Uterus (tissue), 4 donors: ENCODE results near the gene CIITA. TPM values are rescaled to one million over a fixed set of nuclear protein-coding genes. Genes with fewer than 3 reads are reported as not detected.

Experiments used
- DNase-seq, 2 donors: peaks; one replicate each; pipeline ENCODE4 v3.0.0-alpha.2; 2019 to 2020
- H3K27ac ChIP-seq, 2 donors: fragments of 200-600 bp; sonication (generic); 1 replicate in 1 of 2; 2 replicates in 1 of 2; pipeline ENCODE4 v1.5.1; 2016 to 2018
- H3K27me3 ChIP-seq, 2 donors: fragments of 200-600 bp; sonication (generic); one replicate each; pipeline ENCODE4 v1.5.1; 2018 to 2019; ENCODE audit warnings: control low read depth in 1 of 2
- H3K36me3 ChIP-seq, 2 donors: fragments of 200-600 bp; sonication (generic); one replicate each; pipeline ENCODE4 v1.5.1; 2019; ENCODE audit warnings: control low read depth in 1 of 2
- H3K4me1 ChIP-seq, 2 donors: fragments of 200-600 bp; sonication (generic); one replicate each; pipeline ENCODE4 v1.5.1; 2018 to 2019; ENCODE audit warnings: control low read depth in 1 of 2
- H3K4me3 ChIP-seq, 2 donors: fragments of 200-600 bp; sonication (generic); 1 replicate in 1 of 2; 2 replicates in 1 of 2; pipeline ENCODE4 v1.5.1; 2018 to 2019; ENCODE audit warnings: mild to moderate bottlenecking in 1 of 2
- H3K9me3 ChIP-seq, 2 donors: fragments of 200-600 bp; sonication (generic); one replicate each; pipeline ENCODE4 v1.5.1; 2019; ENCODE audit warnings: control low read depth in 1 of 2
- POLR2A ChIP-seq, 2 donors: fragments of 450-650 bp; IDR thresholded peaks; one replicate each; pipeline ENCODE4 v1.6.1; 2016; ENCODE audit warnings: antibody characterized with exemption in 2 of 2, mild to moderate bottlenecking in 1 of 2, moderate library complexity in 1 of 2
- intact Hi-C: fragments of 100-400 bp; cut with DNase I; formaldehyde crosslinking; loops from one replicate; pipeline ENCODE4 v1.15.1; 2023; ENCODE audit warnings: low total_unique reads
- total RNA-seq, 4 donors: library from RNA; depleted of rRNA in 3 of 4; stranded (reverse); fragments of >200 nt in 3 of 4; gene quantifications; one replicate each; pipeline versions ENCODE4 v1.1.0 to v1.2.4, GENCODE V29; 2014 to 2023
- TF ChIP-seq, protein P1 (sequence below), 4 experiments: fragments of 200-600 bp in 2 of 4; fragments of 450-650 bp in 2 of 4; sonication (generic) in 2 of 4; IDR thresholded peaks; one replicate each; pipeline ENCODE4 v1.5.1; 2016 to 2019; ENCODE audit warnings: antibody characterized with exemption in 4 of 4, mild to moderate bottlenecking in 2 of 4, moderate library complexity in 1 of 4
- donor health status: DM: yes; HTN: yes; CAD: no.

The CIITA gene
- total RNA-seq, 4 donors from 2014 or later, result 7.1 to 48.3 (median 18.8) TPM

DNA sequence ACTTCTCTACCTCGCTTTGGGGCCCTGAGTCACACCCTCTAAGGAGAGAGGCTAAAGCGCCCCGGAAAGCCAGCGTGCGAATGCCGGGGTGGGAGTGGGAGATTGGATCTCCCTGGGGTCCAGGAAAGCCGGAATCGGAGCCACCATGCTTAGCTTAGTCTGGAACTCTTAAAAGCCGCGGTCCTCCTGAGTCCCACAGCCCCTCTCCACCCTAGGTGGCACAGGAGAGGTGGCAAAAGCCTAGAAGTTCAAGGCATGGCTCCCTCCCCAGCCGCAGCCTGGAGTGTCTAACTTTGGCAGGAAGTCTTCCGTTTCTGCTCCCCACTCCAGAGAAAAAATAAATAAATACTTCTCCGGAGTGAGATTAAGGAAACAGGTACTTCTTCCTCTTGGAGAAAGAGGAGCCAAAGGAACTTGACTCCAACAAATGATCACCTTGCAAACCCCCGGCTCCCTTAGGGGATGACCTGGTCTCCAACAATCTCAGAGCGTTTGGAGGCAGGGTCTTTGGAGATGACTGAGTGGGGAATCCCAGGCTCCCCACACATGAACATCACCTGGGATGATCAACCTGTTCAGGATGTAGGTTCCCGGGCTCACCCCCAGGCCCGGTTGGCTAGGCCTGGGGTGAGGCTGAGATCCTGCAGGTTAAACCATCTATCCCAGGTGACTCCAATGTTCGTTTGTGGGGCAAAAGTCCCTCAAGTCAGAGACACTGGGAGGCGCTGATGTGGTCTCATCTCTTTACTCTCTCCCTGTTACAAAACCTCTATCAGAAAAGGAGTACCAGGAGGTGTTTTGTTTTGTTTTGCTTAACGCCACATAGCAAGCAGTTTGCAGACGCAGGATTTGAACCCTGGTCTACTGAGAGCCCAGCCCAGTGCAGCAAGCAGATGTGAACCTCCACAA is 2.9 kb downstream of the CIITA start:
- no peak for DNase-seq
- intact Hi-C loops, result no loop called here
- no peaks in the 10 kb centered on the region for H3K9me3 ChIP-seq
- peak overlapping the region in 1 of 2 donors; percentile 26 for H3K4me3 ChIP-seq
- H3K36me3 ChIP-seq, result no peaks in the 10 kb centered on the region
- no peaks in the 10 kb centered on the region for H3K27me3 ChIP-seq
- H3K27ac ChIP-seq, result peak overlapping the region in 1 of 2 donors; percentile 60
- H3K4me1 ChIP-seq, result peaks cover 0 to 11% of the 10 kb centered on the region in 2 donors
- no peak for TF ChIP-seq POLR2A (IDR thresholded peaks at IDR 0.05)
- TF ChIP-seq, protein P1, sequence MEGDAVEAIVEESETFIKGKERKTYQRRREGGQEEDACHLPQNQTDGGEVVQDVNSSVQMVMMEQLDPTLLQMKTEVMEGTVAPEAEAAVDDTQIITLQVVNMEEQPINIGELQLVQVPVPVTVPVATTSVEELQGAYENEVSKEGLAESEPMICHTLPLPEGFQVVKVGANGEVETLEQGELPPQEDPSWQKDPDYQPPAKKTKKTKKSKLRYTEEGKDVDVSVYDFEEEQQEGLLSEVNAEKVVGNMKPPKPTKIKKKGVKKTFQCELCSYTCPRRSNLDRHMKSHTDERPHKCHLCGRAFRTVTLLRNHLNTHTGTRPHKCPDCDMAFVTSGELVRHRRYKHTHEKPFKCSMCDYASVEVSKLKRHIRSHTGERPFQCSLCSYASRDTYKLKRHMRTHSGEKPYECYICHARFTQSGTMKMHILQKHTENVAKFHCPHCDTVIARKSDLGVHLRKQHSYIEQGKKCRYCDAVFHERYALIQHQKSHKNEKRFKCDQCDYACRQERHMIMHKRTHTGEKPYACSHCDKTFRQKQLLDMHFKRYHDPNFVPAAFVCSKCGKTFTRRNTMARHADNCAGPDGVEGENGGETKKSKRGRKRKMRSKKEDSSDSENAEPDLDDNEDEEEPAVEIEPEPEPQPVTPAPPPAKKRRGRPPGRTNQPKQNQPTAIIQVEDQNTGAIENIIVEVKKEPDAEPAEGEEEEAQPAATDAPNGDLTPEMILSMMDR (IDR thresholded peaks at IDR 0.05), result no peak

DNA sequence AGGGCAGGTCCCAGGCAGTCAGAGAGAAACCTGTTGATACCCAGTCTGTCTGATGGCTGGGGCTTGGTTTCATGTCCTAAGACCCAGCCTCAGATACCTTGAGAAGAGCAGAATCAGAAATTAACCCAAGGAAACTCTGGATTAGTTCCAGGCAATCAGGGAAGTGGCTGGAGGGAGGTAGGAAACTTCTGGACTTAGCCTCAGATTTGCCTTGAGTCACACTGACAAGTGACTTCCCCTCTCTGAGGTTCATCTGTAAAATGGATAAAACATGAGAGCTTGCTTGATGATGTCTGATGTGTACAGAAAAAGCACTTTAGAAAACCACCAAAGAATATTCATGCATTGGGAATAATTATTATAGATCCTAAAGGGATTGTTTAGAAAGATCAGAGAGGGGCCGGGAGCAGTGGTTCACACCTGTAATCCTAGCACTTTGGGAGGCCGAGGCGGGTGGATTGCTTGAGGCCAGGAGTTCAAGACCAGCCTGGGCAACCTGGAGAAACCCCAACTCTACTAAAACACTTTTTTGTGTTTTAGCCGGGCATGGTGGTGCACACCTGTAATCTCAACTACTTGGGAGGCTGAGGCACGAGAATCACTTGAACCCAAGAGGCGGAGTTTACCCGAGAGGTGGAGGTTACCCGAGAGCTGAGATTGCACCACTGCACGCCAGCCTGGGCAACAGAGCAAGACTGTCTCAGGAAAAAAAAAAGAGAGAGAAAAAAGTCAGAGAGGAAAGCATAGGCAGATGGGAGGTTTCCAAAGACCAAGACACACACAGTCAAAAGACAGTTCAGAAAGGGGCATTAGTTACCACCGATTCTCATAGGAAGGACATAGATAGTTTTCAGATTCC is 3.8 kb downstream of the CIITA start:
- H3K27me3 ChIP-seq, result no peaks in the 10 kb centered on the region
- DNase-seq, result no peak
- H3K27ac ChIP-seq, result no peak overlapping the region

DNA sequence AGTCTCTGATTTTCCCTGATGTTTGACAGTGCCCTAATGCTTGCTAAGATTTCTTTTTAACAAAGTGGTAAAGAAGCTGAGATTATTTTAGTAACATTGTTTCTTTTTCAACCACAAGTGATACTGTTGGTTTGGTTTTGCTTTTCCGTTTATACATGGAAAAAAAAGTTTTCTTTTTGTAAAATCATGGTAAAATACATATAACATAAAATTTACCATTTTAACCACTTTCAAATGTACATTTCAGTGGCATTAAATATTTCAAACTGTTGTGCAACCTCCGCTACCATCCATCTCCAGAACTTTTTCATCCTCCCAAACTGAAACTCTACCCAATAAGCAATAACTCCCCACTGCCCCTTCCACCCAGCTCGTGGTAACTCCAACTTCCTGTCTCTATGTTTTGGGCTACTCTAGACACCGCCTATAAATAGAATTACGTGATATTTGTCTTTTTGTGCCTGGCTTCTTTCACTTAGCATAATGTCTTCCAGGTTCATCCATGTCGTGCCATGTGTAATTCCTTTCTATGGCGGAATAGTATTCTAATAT is 4.6 kb downstream of the CIITA start:
- TF ChIP-seq POLR2A (IDR thresholded peaks at IDR 0.05), result no peak
- TF ChIP-seq, protein P1 (IDR thresholded peaks at IDR 0.05), result no peak
- Histone ChIP-seq H3K9me3 (no peaks in the 10 kb centered on the region), H3K27ac (no peak overlapping the region), H3K36me3 (no peaks in the 10 kb centered on the region), H3K4me1 (peaks cover 0 to 11% of the 10 kb centered on the region in 2 donors), H3K4me3 (no peak overlapping the region), H3K27me3 (no peaks in the 10 kb centered on the region)
- intact Hi-C loops, result no loop called here
- DNase-seq, result no peak

More for the DNA sequence above, 3.8 kb downstream of the CIITA start:
- Histone ChIP-seq H3K4me1 (peaks cover 0 to 11% of the 10 kb centered on the region in 2 donors), H3K4me3 (no peak overlapping the region), H3K9me3 (no peaks in the 10 kb centered on the region), H3K36me3 (no peaks in the 10 kb centered on the region)
- intact Hi-C loops, result no loop called here
- TF ChIP-seq, protein P1 (IDR thresholded peaks at IDR 0.05), result no peak
- no peak for TF ChIP-seq POLR2A (IDR thresholded peaks at IDR 0.05)

DNA sequence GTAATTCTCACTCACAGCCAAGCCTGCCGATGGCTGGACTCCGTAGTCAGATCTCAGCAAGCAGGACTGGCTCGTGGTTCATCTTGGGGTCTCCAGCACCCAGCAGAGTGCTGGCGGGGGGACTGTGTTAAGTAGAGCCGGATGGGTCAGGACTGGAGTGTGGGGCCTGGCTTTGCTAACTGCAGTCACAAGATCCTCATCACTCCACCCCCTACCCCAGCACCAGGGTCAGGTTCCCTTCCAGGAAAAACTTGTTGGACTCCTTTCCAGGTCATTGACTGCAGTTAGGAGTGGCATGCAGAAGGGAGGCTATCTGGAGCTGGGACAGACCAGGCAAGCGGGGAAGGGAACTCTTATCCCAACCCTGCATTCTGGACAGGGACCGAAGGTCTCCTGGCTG is 6.0 kb downstream of the CIITA start:
- intact Hi-C loops, result no loop called here
- no peak for DNase-seq

More for the DNA sequence above, 6.0 kb downstream of the CIITA start:
- peaks cover 0 to 11% of the 10 kb centered on the region in 2 donors for H3K4me1 ChIP-seq
- no peaks in the 10 kb centered on the region for H3K27me3 ChIP-seq
- TF ChIP-seq, protein P1 (IDR thresholded peaks at IDR 0.05), result no peak
- TF ChIP-seq POLR2A (IDR thresholded peaks at IDR 0.05), result peak in 1 of 2 donors; percentile 19
- H3K4me3 ChIP-seq, result no peak overlapping the region
- H3K27ac ChIP-seq, result no peak overlapping the region
- H3K9me3 ChIP-seq, result no peaks in the 10 kb centered on the region
- no peaks in the 10 kb centered on the region for H3K36me3 ChIP-seq
